Measurements from ENCODE around the gene ISLR.

- TF ChIP-seq CTCF (IDR thresholded peaks at IDR 0.05; ENCODE audit: poor library complexity) (no peak), EZH2 (IDR thresholded peaks at IDR 0.05; ENCODE audit: borderline replicate concordance) (no peak), EZH2phosphoT487 (IDR thresholded peaks at IDR 0.05; ENCODE audit: low read depth, severe bottlenecking, unreplicated experiment) (no peak)
Measured at GRCh38 chr15:74174958-74175253, 1.4 kb downstream of the ISLR start.
